MM.1S (cell line): Measurements from ENCODE around the gene CMTM2.

Source experiments
- DNase-seq: peaks from one replicate; pipeline ENCODE4 v3.0.0-alpha.2; 2015
- H2AFZ ChIP-seq: fragments of 300-600 bp; sonication (generic); 2 replicates; pipeline ENCODE4 v1.6.0; 2016; ENCODE audit warnings: antibody characterized with exemption, low read length
- H3F3A ChIP-seq: fragments of 300-600 bp; sonication (generic); 2 replicates; pipeline ENCODE4 v1.6.1; 2016; ENCODE audit warnings: mild to moderate bottlenecking, antibody characterized with exemption, low read length, moderate library complexity, mixed read lengths; ENCODE audit not compliant: insufficient read depth
- H3K27ac ChIP-seq: fragments of 300-600 bp; sonication (generic); 2 replicates; pipeline ENCODE4 v1.5.1; 2016; ENCODE audit warnings: mild to moderate bottlenecking, low read length
- H3K27me3 ChIP-seq: fragments of 300-600 bp; sonication (generic); replicated peaks from 2 replicates; pipeline ENCODE4 v1.6.0; 2016; ENCODE audit warnings: low read length; ENCODE audit not compliant: insufficient read depth
- H3K36me3 ChIP-seq: fragments of 300-600 bp; sonication (generic); replicated peaks from 2 replicates; pipeline ENCODE4 v1.6.1; 2016; ENCODE audit warnings: mild to moderate bottlenecking, low read length, mixed read lengths; ENCODE audit not compliant: insufficient read depth
- H3K4me1 ChIP-seq: fragments of 300-600 bp; sonication (generic); 2 replicates; pipeline ENCODE4 v1.6.1; 2016; ENCODE audit warnings: low read length, mixed read lengths
- H3K4me2 ChIP-seq: fragments of 300-600 bp; sonication (generic); 2 replicates; pipeline ENCODE4 v1.6.0; 2016; ENCODE audit warnings: low read depth, low read length
- H3K4me3 ChIP-seq: fragments of 300-600 bp; sonication (generic); 2 replicates; pipeline ENCODE4 v1.5.1; 2016; ENCODE audit warnings: low read length, mixed read lengths
- H3K79me2 ChIP-seq: fragments of 300-600 bp; sonication (generic); 2 replicates; pipeline ENCODE4 v1.6.1; 2016; ENCODE audit warnings: mixed run types, low read length, mixed read lengths
- H3K9ac ChIP-seq: fragments of 300-600 bp; sonication (generic); 2 replicates; pipeline ENCODE4 v1.6.1; 2016; ENCODE audit warnings: low read length, mixed read lengths
- H3K9me2 ChIP-seq: fragments of 300-600 bp; sonication (generic); replicated peaks from 2 replicates; pipeline ENCODE4 v1.6.1; 2016; ENCODE audit warnings: mild to moderate bottlenecking, low read length, mixed read lengths; ENCODE audit not compliant: insufficient read depth
- H3K9me3 ChIP-seq: fragments of 300-600 bp; sonication (generic); replicated peaks from 2 replicates; pipeline ENCODE4 v1.6.1; 2016; ENCODE audit warnings: mild to moderate bottlenecking, low read length, mixed read lengths; ENCODE audit not compliant: insufficient read depth
- H4K20me1 ChIP-seq: fragments of 300-600 bp; sonication (generic); 2 replicates; pipeline ENCODE4 v1.6.1; 2016; ENCODE audit warnings: mild to moderate bottlenecking, low read length, moderate library complexity, mixed read lengths; ENCODE audit not compliant: insufficient read depth
- EZH2 ChIP-seq: fragments of 300-600 bp; sonication (generic); optimal IDR thresholded peaks from 2 replicates; pipeline ENCODE3; 2017; ENCODE audit warnings: low read depth, mild to moderate bottlenecking, antibody characterized with exemption, low read length, mixed read lengths
- EZH2phosphoT487 ChIP-seq: fragments of 300-600 bp; sonication (generic); IDR thresholded peaks from 2 replicates; pipeline ENCODE4 v1.6.1; 2018; ENCODE audit warnings: antibody characterized with exemption, low read length
- TF ChIP-seq, protein P1 (sequence below): fragments of 300-600 bp; sonication (generic); IDR thresholded peaks from 2 replicates; pipeline ENCODE4 v1.5.1; 2016; ENCODE audit warnings: antibody characterized with exemption, low read length, mixed read lengths

The CMTM2 gene

DNA sequence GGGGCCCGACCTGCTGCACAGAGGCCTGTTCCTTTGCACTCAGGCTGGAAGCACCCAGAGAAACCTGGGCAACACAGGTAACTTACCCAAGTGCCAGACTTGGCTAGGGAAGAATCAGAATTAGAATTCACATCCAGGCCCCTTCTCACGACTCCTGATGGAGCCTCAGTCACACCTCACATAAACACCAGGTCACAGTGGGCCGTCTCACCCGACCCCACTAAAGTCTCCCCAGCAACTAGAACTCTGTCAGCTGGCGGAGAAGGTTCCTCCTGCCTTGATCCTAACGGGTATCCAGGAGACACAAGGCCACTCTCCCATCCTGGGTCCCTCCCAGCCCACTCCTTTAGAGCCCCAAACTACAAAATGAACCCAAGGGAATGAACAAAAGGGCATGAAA lies 35.7 kb upstream of the CMTM2 start:
- no peak overlapping the region for H2AFZ ChIP-seq
- no peak overlapping the region for H3K27ac ChIP-seq
- no peaks in the 10 kb centered on the region for H3K9me3 ChIP-seq
- peaks cover 28% of the 10 kb centered on the region for H3K4me1 ChIP-seq
- peaks cover 12% of the 10 kb centered on the region for H3F3A ChIP-seq
- DNase-seq, result no peak
- H3K79me2 ChIP-seq, result 0 out of 2 replicates have a peak, but pooled peaks cover 4% of the 10 kb centered on the region
- H3K9me2 ChIP-seq, result no peaks in the 10 kb centered on the region
- H3K9ac ChIP-seq, result no peak overlapping the region
- H4K20me1 ChIP-seq, result no peaks in the 10 kb centered on the region
- no peak overlapping the region for H3K4me3 ChIP-seq
- H3K4me2 ChIP-seq, result no peak overlapping the region
- no peaks in the 10 kb centered on the region for H3K27me3 ChIP-seq
- no peak for TF ChIP-seq EZH2
- no peak for TF ChIP-seq EZH2phosphoT487
- TF ChIP-seq, protein P1, sequence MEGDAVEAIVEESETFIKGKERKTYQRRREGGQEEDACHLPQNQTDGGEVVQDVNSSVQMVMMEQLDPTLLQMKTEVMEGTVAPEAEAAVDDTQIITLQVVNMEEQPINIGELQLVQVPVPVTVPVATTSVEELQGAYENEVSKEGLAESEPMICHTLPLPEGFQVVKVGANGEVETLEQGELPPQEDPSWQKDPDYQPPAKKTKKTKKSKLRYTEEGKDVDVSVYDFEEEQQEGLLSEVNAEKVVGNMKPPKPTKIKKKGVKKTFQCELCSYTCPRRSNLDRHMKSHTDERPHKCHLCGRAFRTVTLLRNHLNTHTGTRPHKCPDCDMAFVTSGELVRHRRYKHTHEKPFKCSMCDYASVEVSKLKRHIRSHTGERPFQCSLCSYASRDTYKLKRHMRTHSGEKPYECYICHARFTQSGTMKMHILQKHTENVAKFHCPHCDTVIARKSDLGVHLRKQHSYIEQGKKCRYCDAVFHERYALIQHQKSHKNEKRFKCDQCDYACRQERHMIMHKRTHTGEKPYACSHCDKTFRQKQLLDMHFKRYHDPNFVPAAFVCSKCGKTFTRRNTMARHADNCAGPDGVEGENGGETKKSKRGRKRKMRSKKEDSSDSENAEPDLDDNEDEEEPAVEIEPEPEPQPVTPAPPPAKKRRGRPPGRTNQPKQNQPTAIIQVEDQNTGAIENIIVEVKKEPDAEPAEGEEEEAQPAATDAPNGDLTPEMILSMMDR, result no peak
- H3K36me3 ChIP-seq, result no peaks in the 10 kb centered on the region

DNA sequence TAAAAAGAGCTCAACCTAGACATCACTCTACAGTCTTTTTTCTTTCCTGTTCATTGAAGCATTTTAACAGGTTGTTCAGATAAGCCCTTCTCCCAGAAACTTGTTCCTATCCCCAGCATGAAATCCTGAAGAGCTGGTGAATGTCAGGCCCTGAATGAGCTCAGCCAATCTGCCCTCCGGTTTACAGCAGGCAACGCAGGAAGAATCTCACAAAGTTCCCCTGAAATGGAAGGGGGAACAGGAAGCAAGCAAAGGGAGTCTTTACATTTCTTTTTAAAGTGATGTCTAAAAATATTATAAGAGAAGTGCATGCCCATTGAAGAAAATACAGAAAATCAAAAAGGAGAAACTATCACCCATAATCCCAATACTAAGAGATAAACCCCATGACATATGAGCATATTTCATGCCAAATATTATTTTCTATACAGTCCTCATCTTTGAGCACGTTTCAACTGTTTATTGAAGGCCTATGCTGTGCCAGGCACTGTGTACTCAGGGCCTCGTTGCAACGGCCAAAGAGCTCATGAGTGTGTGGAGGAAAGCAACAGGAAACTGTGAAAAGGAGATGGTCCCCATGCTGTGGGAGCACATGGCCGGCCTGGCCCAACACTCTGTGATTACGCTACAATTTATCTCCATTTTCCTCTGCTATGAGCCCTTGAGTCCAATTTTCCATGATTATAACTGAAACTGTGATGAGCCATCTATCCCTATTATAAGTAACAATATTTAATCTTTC lies 35.1 kb upstream of the CMTM2 start:
- H3K4me3 ChIP-seq, result no peak overlapping the region
- no peaks in the 10 kb centered on the region for H3K27me3 ChIP-seq
- DNase-seq, result no peak
- H3K4me2 ChIP-seq, result no peak overlapping the region
- H2AFZ ChIP-seq, result no peak overlapping the region
- peaks cover 27% of the 10 kb centered on the region for H3K4me1 ChIP-seq
- no peaks in the 10 kb centered on the region for H3K9me3 ChIP-seq
- no peak overlapping the region for H3K27ac ChIP-seq
- no peak overlapping the region for H3K9ac ChIP-seq
- peaks cover 4% of the 10 kb centered on the region; the same call in 1 of the 2 replicates for H3K79me2 ChIP-seq
- no peaks in the 10 kb centered on the region for H3K36me3 ChIP-seq
- no peaks in the 10 kb centered on the region for H3K9me2 ChIP-seq
- TF ChIP-seq EZH2phosphoT487, result no peak
- no peak for TF ChIP-seq EZH2
- TF ChIP-seq, protein P1, result no peak
- peaks cover 16% of the 10 kb centered on the region for H3F3A ChIP-seq
- no peaks in the 10 kb centered on the region for H4K20me1 ChIP-seq

DNA sequence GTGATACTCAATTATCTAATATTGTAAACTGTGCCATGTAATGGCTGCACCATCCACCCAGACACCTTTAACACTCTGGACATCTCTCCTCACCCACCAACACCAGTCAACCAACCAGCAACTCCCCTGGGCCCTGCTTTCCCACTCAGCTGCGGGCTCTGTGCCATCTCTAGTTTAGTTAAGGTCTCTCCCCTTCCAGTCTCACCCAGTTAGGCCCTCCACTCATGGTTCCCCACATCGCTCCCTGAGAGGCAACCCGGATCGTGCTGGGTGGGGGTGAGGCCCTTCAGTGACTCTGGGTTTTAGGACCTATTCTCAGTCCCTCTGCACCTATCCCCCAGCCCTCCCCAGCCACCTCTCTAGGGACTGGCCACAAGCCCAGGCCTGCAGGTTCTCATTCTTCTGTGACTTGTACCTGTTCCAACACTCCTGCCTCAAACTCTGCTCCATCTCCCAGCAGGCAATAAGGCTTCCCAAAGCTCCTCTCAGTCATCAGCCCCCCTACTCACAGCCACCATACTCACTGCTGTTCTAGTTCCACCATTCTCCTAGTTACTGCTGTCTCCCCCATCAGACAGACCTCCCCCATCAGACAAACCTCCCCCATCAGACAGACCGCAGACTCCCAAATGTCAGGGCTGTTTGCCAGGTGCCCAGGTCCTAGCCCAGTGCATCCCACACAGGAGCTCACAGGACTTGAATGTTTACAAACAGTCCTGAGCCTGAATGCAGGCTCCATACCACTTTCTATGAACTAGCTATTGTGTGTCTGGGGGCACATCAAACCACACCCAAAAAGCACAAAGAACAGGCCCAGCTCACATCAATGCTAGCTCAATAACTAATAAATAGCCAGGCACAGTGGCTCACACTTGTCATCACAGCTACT lies 31.9 kb upstream of the CMTM2 start:
- Histone ChIP-seq H3K9me2 (no peaks in the 10 kb centered on the region), H3K4me3 (no peak overlapping the region), H4K20me1 (no peaks in the 10 kb centered on the region), H2AFZ (no peak overlapping the region), H3K4me2 (no peak overlapping the region), H3K4me1 (peaks cover 29% of the 10 kb centered on the region), H3K27ac (no peak overlapping the region), H3K36me3 (no peaks in the 10 kb centered on the region), H3K79me2 (peaks cover 4% of the 10 kb centered on the region), H3K27me3 (no peaks in the 10 kb centered on the region), H3F3A (peaks cover 30% of the 10 kb centered on the region), H3K9me3 (no peaks in the 10 kb centered on the region), H3K9ac (no peak overlapping the region)
- TF ChIP-seq, protein P1, result no peak
- TF ChIP-seq EZH2, result no peak
- TF ChIP-seq EZH2phosphoT487, result no peak
- no peak for DNase-seq
